CD4-positive, alpha-beta T cell treated with Interleukin-4 for 4 hours (primary cell): Measurements from ENCODE around the gene VMAC.

Experiments
- DNase-seq: peaks from one replicate; pipeline ENCODE4 v3.0.0-alpha.2; 2020

VMAC gene

GRCh38 chr19:5932609-5933262 lies 28.1 kb downstream of the VMAC start:
- DNase-seq: no peak

- no peak for DNase-seq
Observed at GRCh38 chr19:5933391-5934068, 28.9 kb downstream of the VMAC start.

GRCh38 chr19:5934069-5934401 lies 29.4 kb downstream of the VMAC start:
- DNase-seq: no peak

GRCh38 chr19:5934774-5935472 lies 30.3 kb downstream of the VMAC start:
- no peak for DNase-seq

GRCh38 chr19:5935473-5936291 lies 31.0 kb downstream of the VMAC start:
- DNase-seq: no peak

GRCh38 chr19:5936292-5936592 lies 31.6 kb downstream of the VMAC start:
- no peak for DNase-seq

GRCh38 chr19:5937550-5937949 lies 32.9 kb downstream of the VMAC start:
- no peak for DNase-seq

GRCh38 chr19:5940260-5941208 lies 35.9 kb downstream of the VMAC start:
- no peak for DNase-seq

- no peak for DNase-seq
Observed at GRCh38 chr19:5941673-5942072, 37.0 kb downstream of the VMAC start.

GRCh38 chr19:5943045-5943444 lies 38.4 kb downstream of the VMAC start:
- no peak for DNase-seq

- no peak for DNase-seq
Observed at GRCh38 chr19:5943623-5944022, 39.0 kb downstream of the VMAC start.

GRCh38 chr19:5947435-5947834 lies 42.8 kb downstream of the VMAC start:
- DNase-seq: no peak

GRCh38 chr19:5948752-5949564 lies 44.3 kb downstream of the VMAC start:
- DNase-seq: peak; percentile 21

- DNase-seq: peak; percentile 55
Observed at GRCh38 chr19:5949792-5950305, 45.2 kb downstream of the VMAC start.

GRCh38 chr19:5950741-5951140 lies 46.1 kb downstream of the VMAC start:
- DNase-seq: peak; percentile 9

- no peak for DNase-seq
Observed at GRCh38 chr19:5951338-5951861, 46.7 kb downstream of the VMAC start.

- no peak for DNase-seq
Observed at GRCh38 chr19:5952193-5953029, 47.7 kb downstream of the VMAC start.

GRCh38 chr19:5953030-5953589 lies 48.4 kb downstream of the VMAC start:
- DNase-seq: peak; percentile 19

GRCh38 chr19:5953680-5954213 lies 49.1 kb downstream of the VMAC start:
- peak; percentile 48 for DNase-seq
